ENCODE measurements around the gene IL1R2.
"Not testable (repeated sequence)": the region's sequence is repeated elsewhere in the genome, so short reads cannot be mapped to it uniquely, and the experiment has no call there.

The IL1R2 gene

DNA sequence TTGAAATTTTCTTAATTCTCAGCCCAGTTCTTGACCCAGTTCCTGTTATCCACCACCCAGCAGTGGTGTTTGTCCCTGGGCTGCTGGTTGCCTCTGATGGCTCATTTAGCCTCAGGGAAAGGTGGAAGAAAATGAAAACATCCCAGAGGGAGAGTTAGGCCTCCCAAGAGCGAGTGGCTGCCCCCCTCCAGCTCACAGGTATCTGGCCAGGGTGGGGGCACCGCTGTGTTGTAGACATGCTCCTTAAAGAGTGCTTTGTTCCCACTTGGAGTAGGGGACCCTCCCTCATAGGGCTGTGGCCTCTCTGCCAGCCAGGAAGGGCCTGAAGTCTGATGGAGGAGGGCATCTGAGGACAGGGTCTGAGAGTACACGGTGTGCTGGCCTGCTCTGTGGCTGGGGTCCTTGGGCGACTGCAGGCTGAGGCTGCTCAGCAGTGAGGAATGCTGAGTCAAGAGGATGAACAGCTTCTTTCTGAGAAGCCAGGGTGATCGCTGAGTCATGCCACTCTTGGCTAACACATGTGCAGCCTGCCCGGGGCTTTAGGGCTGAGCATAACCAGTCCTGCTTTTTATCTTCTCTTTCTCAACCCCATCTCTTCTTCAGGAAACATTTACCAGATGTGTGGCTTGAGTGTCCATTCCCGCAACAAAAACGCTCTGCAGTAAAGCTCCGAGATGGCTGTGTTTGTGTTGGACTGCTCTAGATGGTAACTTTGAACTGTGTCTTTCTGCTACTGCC is 72.3 kb downstream of the IL1R2 start:
- DNase-seq, result no peak

DNA sequence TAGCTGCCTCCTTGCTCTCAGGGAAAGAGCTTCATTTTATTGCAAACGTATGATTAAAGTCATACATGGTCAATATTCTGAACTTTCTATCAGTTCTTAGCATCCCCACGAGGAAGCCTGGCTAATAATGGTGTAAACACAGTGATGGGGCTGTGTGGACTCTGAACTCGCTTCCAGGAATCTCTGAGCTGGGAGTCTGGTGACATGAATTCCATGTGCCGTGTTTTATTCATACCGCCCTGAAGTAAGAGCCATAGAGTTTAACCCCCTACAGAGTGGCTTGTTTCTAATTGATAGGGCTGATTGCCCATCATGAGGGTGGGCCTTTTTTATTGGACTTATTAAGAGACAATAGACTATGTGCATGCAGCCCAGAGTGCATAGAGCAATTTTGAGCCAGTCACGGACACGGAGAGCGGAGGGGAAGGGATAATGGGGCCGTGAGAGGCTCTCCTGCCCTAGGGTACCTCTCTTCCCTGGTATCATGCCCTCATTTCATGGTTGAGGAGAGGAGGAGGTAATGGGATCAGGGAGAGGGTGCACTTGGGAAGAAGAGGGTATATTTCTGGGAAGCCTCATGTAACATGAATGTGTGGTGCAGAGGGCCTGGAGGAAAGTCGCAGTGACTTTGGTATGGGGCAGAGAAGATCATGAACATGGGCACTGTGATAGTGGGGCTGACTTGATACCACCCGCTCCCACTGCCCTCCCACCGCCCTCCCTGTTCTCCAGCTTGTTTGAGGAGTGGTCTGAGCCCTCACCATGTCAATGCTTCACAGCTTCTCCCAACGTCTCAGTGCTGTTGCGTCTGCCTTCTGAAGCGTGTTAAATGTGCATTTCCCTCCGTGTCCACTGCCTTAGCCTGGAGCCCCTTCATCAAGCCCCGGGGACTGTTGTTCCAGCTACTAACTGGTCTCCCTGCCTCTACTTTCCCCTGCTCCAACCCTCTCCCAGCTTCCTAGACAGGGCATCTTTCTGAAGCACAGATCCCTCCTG is 73.2 kb downstream of the IL1R2 start:
- DNase-seq, result no peak

DNA sequence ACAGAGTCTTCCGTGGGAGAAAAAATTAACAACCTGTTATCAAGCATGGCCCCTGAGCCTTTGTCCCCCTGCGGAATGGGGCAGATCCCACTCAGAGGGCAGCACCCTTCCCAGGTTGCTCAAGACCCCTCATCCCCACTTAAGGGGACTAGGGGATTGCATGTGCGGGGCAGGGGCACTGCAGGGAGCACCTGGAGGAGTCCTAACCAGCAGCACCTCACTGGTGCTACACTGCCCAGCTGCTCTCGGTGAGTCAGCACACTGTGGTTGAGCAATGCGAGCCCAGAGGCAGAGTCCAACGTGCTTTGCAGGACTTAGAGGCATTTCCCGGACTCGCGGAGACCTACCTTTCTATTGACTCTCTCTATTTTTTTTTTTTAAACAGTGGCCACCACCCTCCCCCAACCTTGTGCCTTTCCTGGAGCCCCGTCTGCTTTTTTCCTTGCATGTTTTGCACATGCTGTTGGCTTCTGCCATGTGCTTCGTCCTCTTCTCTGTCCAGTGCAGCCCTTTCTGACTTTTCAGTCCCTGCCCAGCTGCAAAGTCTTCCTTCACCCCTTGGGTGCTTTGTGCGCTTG is 74.0 kb downstream of the IL1R2 start:
- DNase-seq, result no peak

DNA sequence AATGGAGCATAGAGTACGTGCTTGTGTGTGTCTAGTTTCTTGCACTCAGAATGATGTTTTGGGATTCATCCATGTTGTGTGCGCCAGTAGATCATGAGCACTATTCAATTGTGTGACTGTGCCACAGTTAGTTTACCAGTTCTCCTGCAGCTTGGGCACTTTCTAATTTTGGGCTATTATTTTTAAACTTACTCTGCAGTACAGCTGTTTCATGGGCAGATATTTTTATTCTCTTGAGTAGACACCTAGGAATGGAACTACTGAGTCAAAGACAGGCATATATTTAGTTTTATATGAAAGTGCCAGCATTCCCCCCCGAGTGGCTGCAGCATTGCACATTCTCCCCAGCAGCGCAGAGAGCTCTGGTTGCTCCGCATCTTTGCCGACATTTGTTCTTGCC is 74.8 kb downstream of the IL1R2 start:
- DNase-seq, result no peak

DNA sequence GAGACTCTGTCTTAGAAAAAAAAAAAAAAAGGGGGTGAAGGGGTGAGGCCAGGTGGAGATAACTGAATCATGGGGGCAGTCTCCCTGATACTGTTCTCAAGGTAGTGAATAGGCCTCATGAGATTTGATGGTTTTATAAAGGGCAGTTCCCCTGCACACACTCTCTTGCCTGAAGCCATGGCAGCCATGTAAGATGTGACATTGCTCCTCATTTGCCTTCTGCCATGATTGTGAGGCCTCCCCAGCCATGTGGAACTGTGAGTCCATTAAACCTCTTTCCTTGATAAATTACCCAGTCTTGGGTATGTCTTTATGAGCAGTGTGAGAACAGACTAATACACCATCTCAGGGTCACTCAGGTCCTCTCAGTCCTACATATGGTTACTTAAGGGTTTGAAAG is 76.4 kb downstream of the IL1R2 start:
- not testable (repeated sequence) for DNase-seq

DNA sequence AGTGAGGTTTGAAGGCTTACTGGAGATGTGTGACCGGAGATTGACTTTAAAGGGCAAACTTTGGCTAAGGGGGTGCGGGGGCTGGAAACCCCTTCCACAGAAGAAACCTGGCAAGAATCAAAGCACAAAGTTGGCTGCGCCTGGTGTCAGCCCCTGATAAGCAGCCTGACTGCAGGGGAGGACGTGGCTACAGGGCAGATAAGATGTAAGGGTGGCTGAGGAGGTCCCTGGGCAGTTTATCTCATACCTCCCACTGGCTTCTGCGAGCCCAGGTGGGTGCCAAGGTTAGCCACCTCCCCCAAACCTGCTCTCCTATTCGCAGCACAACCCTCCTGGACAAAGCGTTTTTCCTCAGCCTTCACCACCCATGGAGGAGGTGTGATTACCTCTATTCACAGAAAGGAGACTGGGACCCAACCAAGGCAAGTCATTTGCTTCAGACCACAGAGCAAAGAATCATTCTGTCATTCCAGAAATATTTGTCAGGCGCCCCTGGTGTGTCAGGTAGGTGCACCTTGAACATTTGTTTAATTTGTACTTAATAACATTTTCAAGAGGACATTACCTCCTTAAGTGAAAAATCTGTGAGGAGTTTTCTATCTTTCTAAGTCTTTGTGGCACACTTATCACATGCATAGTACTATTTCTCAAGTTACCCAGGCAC is 77.7 kb downstream of the IL1R2 start:
- DNase-seq, result no peak

DNA sequence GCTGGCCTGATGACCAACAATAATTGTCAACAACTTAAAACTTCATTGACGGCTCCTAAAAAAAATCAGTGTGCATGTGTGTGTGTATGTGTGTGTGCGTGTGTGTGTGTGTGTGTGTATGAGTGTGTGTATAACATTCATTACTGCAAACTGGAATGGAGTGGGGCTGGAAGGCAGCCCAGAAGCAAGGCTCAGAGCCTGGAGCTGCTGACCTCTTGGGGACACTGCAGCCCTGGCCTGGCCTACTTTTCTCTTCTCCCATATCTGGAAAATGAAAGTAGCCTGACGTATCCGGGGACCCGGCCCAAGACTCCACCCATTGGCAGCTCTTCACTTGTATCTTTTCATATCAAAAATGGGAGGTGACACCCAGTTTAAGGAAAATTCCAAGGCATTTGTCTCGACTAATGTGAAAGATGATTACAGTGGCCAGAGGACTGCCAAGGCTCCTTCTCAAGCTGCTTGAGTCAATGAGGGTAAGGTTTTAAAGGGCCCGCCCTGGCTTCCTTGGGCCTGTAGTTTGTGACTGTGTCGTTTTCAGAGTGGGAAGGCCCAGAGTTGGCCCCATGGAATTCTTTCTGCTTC is 78.4 kb downstream of the IL1R2 start:
- DNase-seq, result no peak

DNA sequence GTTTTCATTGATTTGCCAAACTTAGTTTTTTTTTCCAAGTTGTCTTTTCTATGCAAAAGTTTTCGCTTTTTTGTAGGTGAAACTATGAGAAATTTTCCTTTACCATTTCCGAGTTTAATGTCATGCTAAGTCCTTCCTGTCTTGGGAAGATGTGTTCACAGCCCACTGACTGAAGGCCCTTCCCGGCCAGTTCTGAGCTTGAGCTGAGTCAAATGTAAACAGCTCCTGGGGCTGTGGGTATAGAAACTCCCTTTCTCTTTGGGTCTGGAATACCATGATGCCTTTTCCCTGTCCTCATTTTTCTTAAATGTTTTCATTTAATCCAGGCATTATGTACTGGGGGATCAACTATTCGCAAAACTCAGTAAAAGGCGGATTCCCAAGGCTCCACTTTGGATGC is 81.0 kb downstream of the IL1R2 start:
- DNase-seq, result no peak

DNA sequence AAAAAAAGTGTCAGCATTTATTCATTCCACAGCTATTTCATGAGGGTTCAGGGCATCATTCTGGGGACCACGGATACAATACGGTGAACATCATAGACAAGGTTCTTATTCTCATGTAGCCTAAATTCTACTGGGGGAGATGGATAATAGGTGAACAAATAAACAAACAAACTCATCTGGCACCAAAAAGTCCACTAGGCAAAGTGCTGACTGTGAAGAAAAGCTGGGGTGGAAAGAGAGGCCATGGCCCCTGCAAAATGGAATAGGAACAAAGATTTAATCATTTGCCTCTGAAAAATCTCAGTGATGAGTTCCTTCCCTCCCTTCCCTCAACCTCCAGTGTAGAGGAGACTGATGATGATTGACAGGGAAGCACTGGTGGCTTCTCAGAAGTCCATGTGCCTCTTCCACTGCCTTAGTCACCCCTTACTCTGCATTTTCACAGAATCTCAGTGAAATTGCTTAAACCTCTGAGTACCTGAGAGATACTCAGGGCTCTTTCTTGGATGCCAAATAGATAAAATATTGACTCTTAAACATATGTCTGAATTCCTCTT is 81.5 kb downstream of the IL1R2 start:
- no peak for DNase-seq

DNA sequence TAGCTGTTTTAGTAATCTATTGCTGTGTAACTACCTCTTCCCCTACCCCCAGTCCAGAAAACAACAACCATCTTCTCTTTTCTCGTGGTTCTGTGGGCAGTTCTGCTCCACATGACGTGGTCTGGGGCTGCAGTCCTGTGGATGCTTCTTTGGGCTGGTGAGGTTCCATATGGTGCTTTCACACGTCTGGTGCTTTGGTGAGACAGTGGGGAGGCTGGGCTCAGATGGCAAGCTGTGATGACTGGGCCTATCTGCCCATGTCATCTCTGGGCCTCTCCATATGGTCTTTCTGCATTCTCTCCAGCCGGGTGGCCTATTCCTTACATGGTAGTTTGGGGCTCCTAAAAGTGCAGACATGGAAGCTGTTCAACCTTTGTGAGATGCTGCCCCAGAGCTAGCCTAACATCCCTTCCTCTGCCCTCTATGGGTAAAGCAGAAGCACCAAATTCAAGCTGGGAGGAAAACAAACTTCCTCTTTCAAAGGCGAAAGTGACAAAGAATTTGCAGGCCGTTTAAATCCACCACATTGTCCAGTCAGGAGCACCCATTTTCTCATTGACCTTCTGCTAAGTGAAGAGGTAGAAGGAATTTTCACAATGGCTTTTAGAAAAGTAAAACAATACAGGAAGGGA is 82.5 kb downstream of the IL1R2 start:
- no peak for DNase-seq

DNA sequence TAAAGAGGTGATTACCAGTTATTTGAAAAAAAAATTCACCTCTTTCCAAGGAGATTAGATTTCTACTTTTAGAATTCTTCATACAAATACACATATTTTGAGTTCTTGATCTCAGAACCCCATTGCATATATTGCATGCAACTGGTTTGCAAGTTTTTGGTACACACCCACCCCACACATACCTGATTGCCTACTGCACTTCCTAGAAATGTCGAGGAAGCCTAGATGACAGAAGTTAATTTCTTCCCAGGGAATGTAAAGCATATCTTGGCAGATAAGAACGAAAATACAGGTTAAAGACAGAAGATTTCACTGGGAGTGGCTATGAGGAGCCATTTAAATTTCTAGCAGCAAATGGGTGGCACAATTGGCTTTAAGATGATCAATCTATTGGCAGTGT is 83.7 kb downstream of the IL1R2 start:
- no peak for DNase-seq

DNA sequence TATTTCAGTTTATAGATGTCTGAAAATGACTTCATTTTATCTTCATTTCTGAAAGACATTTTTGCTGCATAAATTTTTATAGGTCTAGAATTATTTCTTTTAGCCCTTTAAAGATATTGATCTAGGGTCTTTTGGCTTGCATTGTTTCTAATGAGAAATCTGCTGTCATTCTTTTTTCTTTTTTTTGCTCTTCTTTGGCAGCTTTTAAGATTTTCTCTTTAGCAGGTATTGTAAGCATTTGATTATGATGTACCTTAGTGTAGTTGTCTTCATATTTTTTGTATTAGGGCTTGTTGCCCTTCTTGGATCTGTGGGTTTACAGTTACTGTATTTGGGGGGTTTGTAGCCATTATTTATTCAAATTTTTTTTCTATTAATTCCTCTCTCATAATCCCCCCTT is 84.8 kb downstream of the IL1R2 start:
- no peak for DNase-seq
